NCI-H82 treated with DMSO at 0.1 percent for 48 hours (cell line): ENCODE results near the gene WTAP.

Experiments used
- DNase-seq: peaks from one replicate; lab custom pipeline; 2025; ENCODE audit not compliant: unreplicated experiment; lab: John Stamatoyannopoulos, UW

Gene WTAP

DNA sequence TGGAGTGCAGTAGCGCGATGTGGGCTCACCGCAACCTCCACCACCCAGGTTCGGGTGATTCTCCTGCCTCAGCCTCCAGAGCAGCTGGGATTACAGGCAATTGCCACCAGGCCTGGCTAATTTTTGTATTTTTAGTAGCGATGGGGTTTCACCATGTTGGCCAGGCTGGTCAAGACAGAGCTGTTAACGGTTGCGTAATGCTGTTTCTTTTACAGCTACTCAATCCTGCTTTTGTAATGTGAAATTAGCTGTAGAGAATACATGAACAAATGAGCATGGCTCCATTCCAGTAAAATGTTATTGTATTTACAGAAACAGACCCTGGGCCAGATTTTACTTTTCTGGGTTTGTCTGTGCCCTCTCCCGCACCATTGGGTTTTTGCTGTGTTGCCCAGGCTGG, 74.6 kb downstream of the WTAP start:
- no peak for DNase-seq

GRCh38 chr6:159804504-159804903, 77.2 kb downstream of the WTAP start:
- no peak for DNase-seq

DNA sequence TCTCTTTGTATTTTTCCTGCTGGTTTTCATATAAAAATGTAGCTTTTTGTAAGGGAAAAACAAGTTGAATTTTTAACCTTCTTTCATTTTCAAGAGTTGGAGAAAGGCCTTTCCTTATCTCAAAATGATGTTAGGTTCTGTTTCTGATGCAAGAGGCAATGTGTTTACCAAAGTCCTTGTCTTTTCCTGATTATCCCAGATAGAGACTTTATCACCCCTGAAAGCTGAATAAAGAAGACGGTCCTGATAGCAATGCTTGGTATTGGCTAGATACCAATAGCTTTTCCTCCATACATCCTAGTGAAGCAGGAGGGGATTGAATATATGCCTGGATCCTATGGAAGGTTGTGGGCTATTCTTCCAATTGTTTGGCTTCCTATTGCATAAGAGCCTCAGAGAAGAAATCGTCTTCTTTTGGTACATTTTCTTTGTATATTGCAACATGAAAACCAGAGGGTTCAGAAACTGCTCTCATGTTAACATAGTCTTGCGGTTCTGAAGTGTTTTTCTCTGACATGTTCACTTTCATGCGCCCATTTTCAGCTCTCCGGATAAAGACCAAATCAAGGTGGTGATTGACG, 78.2 kb downstream of the WTAP start:
- DNase-seq: no peak
